ENCODE results near the gene PARD3B.

The PARD3B gene

DNA sequence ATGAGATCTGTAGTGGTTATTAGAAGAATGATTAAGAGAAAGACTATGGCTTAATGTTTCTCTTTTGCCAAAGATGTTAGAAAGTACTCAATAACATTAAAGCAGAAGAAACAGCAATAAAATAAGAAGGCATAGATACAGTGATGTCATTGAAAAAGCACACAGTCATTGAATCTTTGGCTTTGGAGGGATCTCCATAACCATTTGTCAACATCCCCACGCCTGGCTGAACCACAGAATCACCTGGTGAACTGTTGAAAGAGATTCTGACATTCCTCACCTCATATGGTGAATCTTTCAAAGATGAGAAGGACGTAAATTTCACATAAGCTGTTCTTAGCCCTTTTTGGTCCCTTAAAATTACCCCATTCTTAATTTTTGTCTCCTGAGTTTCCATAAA is 812.5 kb downstream of the PARD3B start:
- DNase-seq (ENCODE audit: low read depth), result no peak

DNA sequence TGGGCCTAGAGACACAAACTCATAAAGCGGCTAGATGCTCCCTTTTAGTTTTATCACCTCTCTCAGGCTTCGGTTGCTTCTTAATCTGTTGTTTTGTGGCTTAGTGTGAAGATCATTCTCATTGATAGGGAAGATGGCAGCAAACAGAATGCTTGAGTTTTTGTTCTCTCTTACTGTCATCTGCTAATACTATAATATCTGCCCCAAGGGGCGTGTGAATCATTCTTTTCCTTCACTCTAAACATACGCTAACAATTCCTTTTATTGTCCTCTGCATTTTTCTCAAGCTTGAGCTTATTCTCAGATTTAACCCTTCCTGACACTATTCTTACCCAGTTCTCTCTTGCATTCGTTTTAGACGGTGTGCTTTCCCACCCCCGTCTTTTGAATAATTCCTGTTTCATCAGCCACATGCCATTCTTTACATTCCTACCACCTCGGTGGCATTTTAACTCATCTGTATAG is 813.1 kb downstream of the PARD3B start:
- no peak for DNase-seq (ENCODE audit: low read depth)

DNA sequence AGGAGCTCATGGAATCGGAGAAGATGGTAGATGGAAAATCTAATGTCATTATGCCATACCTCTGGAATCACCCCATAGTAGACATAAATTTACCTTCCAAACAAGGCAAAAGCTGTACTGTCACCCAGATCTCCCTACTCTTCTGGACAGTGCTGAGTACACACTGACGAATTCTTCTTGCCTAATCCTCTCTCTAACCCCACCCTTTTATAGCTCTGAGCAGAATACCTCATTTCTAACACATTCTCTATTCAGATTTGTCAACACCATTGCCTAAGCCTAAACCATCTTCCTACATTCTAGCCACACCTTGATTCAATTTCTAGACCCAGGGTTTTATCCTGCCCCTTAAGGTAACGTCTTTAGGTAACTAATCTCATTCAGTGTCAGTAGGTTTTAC is 816.0 kb downstream of the PARD3B start:
- DNase-seq (ENCODE audit: low read depth), result no peak

DNA sequence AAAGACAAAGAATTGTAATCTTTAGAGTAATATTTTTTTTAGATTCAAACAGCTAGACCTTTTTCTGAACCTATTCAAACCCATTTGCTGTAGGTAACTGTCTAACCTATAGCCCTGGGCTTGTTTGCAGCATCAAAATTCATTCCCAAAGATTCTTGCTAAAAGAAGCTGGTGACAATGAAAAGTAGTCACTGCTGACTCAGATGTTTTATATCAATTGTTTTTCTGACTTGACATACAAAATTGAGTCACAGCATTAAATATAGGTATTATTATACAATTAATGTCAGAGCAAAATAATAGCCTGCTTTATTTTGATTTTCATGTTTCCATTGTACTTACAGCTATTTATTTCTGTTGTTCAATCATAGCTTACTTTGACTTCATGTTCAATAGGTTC is 816.7 kb downstream of the PARD3B start:
- no peak for DNase-seq (ENCODE audit: low read depth)

DNA sequence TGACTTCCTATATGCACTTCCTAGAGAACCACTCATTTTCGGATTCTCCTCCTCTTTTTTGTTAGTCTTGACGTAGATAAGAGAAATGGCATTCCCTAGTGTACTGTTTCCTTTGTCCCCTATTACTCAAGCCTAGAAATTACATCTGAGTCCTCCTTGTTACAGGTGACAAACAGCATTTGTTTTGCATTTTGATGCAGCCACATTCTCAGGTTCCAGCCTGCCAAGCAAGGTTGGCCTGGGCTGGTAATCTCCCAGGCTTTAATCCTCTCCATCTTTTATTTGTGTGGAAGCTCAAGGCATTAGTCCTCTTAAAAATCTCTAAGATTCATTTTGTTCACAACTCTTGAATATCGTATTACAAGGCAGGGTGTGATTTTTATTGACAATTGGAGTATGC is 819.0 kb downstream of the PARD3B start:
- DNase-seq (ENCODE audit: low read depth), result no peak

DNA sequence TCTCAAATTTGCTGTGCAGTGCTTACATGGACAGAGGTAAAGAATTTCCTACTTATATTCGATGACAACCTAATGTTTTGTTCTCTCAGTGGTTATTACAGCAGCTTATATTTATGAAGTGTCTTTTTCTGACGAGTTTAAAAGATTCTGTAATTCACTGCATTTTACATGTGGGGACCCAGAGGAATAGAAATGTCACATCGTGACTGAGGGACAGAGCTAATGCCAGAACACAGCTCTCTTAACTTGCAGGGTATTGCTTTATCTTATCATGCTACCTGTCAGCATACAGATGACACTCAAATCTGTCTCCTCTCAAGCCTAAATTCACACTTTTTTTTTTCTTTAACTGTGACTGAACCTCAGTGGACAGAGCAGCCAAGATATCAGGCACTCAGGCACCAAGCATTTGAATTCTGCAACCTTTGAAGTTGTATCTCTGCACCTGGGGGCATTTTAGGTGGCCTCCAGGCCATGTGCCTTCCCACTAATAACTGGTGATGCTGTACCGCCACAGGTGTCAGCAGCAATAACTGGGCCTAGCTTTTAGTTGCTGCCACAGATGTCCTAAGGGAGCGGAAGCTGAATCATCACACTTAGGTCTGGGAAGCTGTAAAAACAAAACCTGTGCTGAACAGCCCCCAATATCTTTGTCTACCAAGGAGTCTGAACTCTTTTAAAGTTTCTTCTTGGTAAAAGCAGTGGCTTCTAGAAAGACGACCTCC is 821.2 kb downstream of the PARD3B start:
- no peak for DNase-seq (ENCODE audit: low read depth)

DNA sequence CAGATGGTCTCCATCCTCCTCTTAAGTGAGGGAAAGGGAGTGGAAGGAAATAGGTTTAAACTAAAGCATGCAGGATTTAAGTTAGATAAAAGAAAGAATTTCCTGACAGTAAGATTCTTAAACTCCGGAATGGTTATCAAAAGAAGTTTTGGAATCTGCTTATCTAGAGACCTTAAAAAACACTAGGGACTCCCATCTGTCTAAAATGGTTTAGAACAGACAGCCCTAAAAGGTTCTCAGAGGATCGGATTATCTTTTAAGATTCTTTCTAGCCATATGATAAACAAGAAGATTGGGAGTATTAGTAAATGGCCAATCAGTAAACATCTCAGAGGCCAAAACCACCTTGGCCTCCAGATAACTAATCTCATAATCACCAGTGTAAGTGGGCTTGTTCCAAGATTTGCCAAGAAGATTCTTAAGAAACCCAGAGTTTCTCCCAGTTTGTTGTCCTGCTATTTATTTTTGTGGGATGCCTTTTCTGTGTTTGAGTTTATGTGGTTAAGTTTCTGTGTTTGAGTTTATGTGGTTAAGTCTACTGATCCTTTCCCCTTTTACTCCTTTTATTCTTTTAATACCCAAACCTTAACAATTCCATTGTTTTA is 822.2 kb downstream of the PARD3B start:
- no peak for DNase-seq (ENCODE audit: low read depth)

DNA sequence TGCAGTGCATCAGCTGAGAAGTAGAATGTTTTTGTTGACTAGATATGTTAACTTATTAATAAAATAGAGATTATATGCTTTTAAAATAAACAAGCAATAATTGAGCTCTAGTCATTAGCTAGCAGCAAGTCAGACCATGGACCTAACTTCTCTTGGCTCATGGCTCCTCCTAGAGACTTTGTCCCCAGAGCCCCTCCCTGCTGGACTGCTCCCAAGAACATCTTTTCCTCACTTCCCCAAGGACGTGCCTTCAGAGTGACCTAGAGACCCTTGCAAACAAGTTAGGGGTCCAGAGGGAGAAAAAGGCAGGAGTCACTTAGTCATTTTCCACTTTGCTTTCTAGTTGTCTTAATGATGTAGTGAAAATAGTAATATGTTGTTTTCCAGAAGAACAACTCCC is 824.5 kb downstream of the PARD3B start:
- DNase-seq (ENCODE audit: low read depth), result no peak

DNA sequence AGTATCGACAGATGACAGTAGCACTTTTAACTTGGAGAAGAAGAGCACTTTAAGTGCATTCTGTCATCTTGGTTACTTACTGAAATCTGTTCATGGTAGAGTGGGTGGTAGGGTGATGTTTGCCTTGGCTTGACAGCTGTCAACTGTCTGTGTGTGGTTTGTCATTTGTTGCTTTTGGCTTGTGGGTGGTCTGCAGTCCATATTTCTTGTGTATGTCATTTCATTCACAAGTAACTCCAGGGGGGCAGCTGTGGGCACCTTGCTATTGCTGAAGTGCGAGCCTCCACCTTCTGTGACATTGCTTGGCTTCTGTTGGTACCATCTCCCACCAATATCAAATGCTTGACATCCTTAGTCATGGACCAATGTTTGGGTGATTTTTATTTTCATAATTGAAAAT is 825.5 kb downstream of the PARD3B start:
- no peak for DNase-seq (ENCODE audit: low read depth)

DNA sequence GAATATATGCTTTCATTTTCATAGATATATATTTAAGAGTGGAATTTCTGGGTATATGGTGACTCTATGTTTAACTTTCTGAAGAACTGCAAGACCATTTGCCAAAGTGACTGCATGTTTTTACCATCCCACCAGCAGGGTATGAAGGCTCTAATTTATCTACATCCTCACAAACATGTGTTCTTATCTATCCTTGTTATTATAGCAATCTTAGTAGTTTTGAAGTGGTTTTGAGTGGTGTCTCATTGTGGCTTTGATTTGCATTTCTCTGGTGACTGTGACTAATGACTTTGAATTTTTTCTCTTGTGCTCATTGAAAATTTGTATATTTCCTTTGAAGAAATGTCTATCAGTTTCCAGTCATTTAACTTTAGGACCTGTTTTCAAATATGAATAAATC is 826.9 kb downstream of the PARD3B start:
- no peak for DNase-seq (ENCODE audit: low read depth)

DNA sequence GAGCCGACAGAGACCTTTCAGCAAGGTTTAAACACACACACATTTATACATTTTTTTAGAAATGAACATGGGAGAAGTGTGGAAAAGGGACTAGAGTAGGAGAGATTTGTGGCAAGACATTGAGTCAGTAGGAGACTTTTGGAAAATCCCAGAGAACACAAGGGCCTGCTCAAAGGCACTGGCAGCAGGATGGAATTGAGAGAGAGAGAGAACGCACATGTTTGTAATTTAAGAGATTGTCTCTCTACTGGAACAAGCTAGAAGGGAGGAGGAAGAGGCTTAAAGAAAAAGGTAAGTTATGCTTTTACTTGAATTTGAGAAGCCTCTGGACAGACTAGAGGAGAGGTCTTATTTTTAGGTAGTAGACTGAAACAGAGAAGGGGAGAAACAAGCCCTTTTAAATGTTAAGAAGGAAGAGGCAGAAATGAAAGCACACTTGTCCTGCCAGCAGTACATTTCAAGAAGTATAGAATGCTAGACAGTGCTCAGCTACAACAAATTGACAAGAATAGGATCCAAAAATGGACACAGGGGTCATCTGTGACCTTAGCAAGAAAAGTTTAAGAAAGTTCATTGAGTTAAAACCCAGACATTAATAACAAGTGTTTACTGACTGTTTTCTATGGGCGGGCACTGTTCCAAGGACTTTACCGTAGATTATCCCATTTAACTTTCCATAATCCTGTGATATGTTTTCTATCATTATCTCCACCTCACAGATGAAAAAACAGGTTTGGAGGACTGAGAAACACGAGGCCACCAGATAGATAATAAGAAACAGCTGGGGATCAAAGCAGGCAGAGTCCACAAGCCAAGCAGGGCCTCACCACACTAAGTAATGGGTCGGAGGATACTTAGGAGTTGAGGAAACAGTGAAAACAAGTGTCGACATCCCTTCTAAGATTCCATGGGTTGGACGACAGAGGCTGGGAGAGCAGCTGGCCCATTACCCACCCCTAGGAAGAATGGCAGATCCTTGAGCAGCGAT is 830.5 kb downstream of the PARD3B start:
- no peak for DNase-seq (ENCODE audit: low read depth)

DNA sequence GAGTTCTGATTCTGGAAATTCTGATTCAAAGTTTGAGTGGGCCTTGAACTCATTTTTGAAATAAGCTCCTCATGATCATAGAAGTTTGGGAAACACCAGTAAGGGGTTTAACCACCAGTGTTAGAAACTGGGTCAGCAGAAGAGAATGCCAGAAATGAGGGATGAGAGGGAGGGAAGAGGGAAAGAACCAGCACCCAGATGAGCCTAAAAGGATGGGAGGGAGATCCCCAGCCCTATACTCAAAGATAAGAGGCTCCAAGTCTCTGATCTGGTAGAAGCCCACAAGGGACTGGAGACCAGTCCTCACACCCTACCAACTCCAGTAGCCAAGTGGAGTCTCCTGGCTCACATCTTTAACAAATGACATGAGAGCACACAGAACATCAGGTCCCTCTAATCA is 832.0 kb downstream of the PARD3B start:
- no peak for DNase-seq (ENCODE audit: low read depth)

DNA sequence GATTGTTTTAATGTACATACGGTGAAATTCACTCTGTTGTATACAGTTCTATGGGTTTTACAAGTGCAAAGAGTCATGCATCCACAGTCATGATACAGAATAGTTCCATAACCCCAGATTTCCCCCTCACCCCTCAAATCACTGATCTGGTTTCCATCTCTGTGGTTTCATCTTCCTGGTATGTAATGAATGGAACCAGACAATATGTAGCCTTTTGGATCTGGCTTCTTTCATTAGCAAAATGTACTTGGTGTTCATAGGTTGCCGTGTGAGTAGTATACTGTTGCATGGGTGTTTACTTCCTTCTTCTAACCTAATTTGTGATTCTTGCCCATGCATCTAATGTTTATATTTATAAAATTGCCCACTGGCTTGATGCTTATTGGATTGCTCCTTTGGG is 838.3 kb downstream of the PARD3B start:
- DNase-seq (ENCODE audit: low read depth), result no peak

DNA sequence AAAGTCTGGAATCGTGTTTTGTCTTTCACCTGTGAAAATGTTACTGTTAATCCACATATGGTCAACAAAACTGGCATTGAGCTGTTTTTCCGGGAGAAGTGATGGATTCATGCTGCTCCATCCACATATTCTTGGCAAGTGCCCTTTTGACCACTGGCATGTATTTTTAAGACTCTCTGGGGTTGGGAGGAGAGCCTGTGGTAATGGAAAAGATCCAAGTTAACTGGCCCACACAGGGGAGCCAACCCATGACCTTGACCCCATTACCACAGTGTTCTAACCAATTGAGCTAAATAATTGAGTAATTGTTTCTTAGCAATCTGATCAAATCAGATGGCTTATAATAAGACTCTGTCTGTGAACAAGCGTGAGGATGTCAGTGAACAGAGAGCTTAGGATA is 840.8 kb downstream of the PARD3B start:
- no peak for DNase-seq (ENCODE audit: low read depth)

DNA sequence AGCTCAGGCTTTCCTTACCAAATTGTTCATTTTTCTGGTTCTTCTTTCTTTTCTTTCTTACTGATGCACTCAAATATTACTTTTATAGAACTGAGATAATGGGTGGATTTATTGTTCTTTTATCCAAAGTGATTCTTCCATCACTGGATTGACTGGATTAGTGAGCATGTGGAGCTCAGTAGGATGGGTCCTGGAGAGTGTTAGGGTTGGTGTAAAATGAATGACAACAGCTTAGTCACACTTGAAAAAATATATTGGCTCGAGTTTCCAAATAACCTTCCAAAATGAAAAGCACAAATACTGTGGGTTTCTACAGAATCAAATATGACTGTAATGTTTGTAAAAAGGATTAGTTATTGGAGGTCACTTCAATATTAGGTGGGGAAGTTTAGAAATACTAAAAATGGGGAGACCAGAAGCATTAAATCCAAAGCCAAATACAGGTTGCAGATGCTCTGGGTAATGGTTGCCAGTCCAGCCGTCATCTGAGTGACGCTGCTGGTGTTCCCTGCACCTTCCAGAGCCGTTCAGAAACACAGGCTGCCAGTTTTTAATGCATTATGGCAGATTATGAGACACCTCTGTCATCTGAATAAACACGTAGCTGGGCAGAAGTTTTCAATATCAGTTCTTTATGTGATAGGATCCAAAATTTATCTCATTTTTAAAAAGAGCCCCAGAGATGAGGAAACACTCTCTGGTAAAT is 842.2 kb downstream of the PARD3B start:
- no peak for DNase-seq (ENCODE audit: low read depth)

DNA sequence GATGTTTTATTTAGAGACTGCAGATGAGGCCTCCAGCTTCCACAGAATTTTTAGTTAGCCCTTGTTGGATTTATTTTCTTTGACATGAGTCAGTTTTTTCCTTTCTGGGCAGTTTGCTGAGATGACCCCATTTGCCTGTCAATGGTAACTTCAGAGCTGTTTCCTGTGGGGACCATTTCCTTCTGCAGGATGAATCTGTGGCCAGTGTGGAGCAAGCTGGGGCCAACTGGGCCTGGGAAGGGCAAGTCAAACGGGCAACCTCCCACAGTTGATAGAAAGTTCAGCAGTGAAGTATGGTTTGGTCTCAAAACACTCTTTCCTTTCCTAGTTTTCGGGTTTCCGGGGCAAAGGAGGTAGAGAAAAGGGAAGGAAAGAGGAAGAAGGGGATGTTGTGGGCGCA is 845.6 kb downstream of the PARD3B start:
- no peak for DNase-seq (ENCODE audit: low read depth)

DNA sequence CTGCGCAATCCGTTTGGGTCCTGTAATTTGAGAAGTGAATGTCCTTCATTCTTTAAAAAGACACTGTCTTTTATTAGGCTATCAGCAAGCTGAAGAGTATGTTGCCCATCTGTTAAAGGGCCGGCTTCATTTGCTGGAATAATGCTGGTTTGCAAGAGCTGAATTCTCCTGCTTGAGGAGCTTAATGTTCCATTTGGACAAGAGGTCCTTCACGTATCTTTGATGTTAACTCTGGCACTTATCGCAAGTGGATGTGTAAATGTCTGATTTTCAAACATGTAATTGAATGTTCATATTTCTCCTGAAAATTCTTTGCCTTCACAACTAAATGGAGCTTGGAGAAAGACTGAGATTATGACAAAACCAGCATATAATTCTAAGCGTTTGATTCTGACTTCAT is 856.2 kb downstream of the PARD3B start:
- no peak for DNase-seq (ENCODE audit: low read depth)

DNA sequence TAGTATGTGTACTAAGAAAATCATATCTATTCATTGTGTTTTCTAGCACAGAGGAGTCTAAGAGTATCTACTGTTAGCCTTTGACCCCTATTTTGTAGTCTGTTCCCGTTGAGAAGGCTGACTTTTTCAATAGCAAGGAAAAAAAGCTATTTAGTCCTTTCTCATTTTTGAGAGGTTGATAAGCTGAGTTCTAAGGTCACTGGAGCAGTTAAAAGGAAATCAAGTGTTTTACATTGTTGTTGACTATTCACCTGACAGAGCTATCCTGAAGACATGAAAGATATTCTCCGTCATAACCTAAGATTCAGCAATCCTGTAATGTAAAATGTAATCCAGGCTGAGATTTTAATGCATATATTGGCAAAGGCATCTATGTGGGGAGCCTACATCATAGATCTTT is 856.7 kb downstream of the PARD3B start:
- DNase-seq (ENCODE audit: low read depth), result no peak

DNA sequence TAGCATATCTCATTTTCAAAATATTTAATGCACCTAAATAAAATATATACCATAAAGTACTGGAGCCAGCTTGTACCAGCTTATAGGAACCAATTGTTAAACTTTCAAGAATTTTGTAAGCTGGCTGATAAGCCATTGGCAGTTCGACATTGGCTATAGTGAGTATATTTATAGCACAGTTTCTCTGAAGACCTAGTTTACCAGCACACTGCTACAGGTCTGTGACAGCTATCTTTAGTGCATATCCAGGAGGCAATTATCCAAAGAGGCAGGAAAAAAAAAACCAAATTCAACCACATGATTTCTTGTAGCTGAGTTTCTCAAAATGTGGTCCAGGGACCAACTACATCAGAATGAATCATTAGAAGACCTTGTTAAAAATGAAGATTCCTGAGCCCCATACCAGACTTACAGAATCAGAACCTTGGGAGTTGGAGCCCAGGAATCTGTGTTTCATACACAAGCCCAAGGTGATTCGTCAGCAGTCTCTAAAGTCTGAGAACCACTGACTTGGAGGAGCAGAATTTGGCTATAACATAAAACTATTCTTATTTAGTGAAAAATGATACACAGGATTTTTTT is 858.1 kb downstream of the PARD3B start:
- no peak for DNase-seq (ENCODE audit: low read depth)

DNA sequence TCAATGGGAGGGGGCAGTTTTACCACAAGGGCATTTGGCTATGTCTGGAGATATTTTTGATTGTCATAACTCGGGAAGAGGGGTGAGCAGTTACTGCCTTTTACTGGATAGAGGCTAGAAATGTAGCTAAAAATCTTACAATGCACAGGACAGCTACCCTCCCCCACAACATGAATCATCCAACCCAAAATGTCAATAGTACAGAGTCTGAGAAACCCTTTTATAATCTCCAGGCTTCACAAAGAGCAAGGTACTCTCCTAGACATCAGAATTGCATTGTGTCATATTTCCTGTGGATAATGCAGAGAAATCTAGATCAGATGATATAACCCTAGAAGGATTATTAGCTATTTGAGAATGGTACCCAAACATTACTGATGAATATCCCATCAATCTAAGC is 859.9 kb downstream of the PARD3B start:
- no peak for DNase-seq (ENCODE audit: low read depth)

DNA sequence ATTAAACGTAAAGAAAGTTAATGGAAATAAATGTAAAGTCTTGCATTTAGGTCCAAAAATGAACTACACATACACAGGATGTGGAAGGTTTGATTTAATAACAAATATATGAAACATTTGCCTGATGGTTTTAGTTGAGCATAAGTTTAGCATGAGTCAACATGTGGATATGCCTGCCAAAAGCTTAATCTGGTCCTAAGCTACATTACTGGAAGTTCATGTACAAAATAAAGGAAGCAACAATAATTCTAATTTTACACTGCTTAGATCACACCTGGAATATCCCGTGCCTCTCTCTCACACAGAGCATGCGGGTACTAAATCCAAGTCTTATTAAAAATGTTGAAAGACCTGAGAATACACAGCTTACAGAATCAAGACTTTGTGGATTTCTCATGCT is 860.5 kb downstream of the PARD3B start:
- DNase-seq (ENCODE audit: low read depth), result no peak

DNA sequence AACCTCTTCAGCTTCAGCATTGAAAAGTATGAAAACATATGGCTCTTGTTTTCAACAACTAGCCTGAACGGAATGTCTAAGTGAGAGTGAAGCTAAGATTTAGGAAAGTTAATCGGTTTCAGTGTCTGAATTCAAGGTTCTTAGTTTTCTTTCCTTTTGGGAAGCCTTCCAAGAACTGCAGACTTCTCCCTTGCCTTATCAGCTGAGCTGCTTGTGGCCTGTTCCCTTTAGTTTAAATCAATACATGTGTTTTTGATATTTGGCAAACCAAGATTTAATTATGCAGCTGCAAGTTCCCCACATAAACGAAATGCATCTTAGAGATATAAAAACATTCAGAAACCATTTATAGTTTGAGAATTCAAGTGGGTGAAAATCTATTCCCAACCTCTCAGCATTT is 862.7 kb downstream of the PARD3B start:
- no peak for DNase-seq (ENCODE audit: low read depth)
